RWPE2 (cell line): ENCODE data around the gene ZNF432.

Experiments
- ATAC-seq: fragments of 200-7000 bp; cut with Tn5 transposase; 3 replicates; pipeline ENCODE4 v1.9.1; 2021; ENCODE audit warnings: low read depth
- DNase-seq: peaks from one replicate; pipeline ENCODE4 v3.0.0-alpha.2; 2020; ENCODE audit warnings: low spot score
- H3K27ac ChIP-seq: fragments of 450-650 bp; 2 replicates; pipeline ENCODE4 v1.5.1; 2017; ENCODE audit warnings: mild to moderate bottlenecking; ENCODE audit not compliant: poor library complexity, severe bottlenecking
- H3K27me3 ChIP-seq: fragments of 250-450 bp; sonication (Bioruptor Pico); 2 replicates; pipeline ENCODE4 v1.5.1; 2021; ENCODE audit warnings: mild to moderate bottlenecking, moderate library complexity; ENCODE audit not compliant: insufficient read depth, poor library complexity, severe bottlenecking
- H3K36me3 ChIP-seq: fragments of 250-450 bp; sonication (Bioruptor Pico); 2 replicates; pipeline ENCODE4 v1.5.1; 2020; ENCODE audit warnings: low read depth, mild to moderate bottlenecking, moderate library complexity
- H3K4me1 ChIP-seq: fragments of 250-450 bp; sonication (Bioruptor Pico); 2 replicates; pipeline ENCODE4 v1.5.1; 2021; ENCODE audit warnings: mild to moderate bottlenecking, moderate library complexity; ENCODE audit not compliant: insufficient read depth, poor library complexity, severe bottlenecking
- H3K4me3 ChIP-seq: fragments of 250-450 bp; sonication (Bioruptor Pico); 2 replicates; pipeline ENCODE4 v1.5.1; 2021; ENCODE audit warnings: mild to moderate bottlenecking, moderate library complexity; ENCODE audit not compliant: severe bottlenecking
- H3K9me3 ChIP-seq: fragments of 250-450 bp; sonication (Bioruptor Pico); 2 replicates; pipeline ENCODE4 v1.5.1; 2021; ENCODE audit warnings: mild to moderate bottlenecking, moderate library complexity; ENCODE audit not compliant: severe bottlenecking
- TF ChIP-seq, protein P1 (sequence below): fragments of 450-650 bp; IDR thresholded peaks from one replicate; pipeline ENCODE4 v1.5.1; 2017; ENCODE audit warnings: mild to moderate bottlenecking, moderate library complexity; ENCODE audit not compliant: poor library complexity, severe bottlenecking

ZNF432 gene

GRCh38 chr19:51983361-51983760 is 65.3 kb downstream of the ZNF432 start:
- peaks cover 5% of the 10 kb centered on the region; the same call in 1 of the 2 replicates for H3K36me3 ChIP-seq
- H3K4me1 ChIP-seq, result no peaks in the 10 kb centered on the region
- H3K4me3 ChIP-seq, result no peak overlapping the region
- ATAC-seq, result no peak
- TF ChIP-seq, protein P1, sequence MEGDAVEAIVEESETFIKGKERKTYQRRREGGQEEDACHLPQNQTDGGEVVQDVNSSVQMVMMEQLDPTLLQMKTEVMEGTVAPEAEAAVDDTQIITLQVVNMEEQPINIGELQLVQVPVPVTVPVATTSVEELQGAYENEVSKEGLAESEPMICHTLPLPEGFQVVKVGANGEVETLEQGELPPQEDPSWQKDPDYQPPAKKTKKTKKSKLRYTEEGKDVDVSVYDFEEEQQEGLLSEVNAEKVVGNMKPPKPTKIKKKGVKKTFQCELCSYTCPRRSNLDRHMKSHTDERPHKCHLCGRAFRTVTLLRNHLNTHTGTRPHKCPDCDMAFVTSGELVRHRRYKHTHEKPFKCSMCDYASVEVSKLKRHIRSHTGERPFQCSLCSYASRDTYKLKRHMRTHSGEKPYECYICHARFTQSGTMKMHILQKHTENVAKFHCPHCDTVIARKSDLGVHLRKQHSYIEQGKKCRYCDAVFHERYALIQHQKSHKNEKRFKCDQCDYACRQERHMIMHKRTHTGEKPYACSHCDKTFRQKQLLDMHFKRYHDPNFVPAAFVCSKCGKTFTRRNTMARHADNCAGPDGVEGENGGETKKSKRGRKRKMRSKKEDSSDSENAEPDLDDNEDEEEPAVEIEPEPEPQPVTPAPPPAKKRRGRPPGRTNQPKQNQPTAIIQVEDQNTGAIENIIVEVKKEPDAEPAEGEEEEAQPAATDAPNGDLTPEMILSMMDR, result no peak
- no peak for DNase-seq
- H3K9me3 ChIP-seq, result peaks cover 9% of the 10 kb centered on the region
- no peak overlapping the region for H3K27ac ChIP-seq
- H3K27me3 ChIP-seq, result no peaks in the 10 kb centered on the region
